ENCODE measurements around the gene CTSA. TPM values are rescaled to one million over a fixed set of nuclear protein-coding genes. Genes with fewer than 3 reads are reported as not detected.
"Not testable (repeated sequence)": the region's sequence is repeated elsewhere in the genome, so short reads cannot be mapped to it uniquely, and the experiment has no call there.

Gene CTSA
- total RNA-seq, 1 experiment from 2014 or later = 27.9 TPM

DNA sequence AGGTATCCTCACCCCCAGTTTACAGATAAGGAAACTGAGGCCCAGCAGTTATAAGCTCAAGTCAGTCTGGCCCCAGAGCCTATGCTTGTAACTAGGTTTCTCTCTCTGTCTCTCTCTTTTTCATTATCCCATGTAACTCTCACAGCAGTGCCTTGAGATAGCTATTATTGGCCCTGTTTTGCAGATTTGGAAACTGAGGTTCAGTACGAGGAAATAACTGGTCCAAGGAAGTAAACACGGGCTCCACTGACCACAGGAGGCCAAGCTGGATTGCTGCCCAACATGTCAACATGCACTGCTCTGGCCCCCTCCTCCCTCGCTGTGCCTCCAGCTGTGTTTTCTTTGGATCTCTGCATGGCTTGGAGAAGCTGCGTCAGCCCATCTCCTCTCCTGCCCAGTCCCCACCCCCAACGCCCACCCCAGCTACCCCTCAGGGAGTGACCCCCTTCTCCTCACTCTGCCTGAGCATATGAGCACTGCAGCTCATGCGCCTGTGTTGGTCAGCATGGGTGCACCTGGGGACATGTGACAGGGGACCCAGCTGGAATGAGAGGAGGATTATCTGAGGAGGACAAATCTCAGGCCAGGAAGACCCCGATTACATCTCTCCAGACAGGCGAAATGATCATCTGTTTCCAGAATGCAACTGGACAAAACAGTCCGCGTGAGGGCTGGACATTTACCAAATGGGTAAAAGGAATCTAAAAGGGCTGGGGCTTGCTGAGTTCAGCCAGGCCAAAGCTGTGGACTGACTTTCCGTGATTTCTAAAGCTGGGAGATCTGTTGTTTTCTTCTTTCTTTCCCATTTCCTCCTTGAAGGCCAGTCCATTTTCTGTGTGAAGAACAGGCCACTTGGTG is 28.6 kb downstream of the CTSA start:
- H3K36me3 ChIP-seq = no peaks in the 10 kb centered on the region
- no peaks in the 10 kb centered on the region for H3K27me3 ChIP-seq
- peak; percentile 19 for DNase-seq
- H3K9me3 ChIP-seq = no peaks in the 10 kb centered on the region
- H3K4me3 ChIP-seq = no peak overlapping the region

GRCh38 chr20:45920462-45921336 is 29.6 kb downstream of the CTSA start:
- H3K36me3 ChIP-seq = no peaks in the 10 kb centered on the region
- H3K27me3 ChIP-seq = no peaks in the 10 kb centered on the region
- DNase-seq = no peak
- H3K4me3 ChIP-seq = no peak overlapping the region
- no peaks in the 10 kb centered on the region for H3K9me3 ChIP-seq

- no peak overlapping the region for H3K4me3 ChIP-seq
- H3K36me3 ChIP-seq = no peaks in the 10 kb centered on the region
- no peaks in the 10 kb centered on the region for H3K27me3 ChIP-seq
- DNase-seq = no peak
- no peaks in the 10 kb centered on the region for H3K9me3 ChIP-seq
These were observed 30.4 kb downstream of the CTSA start for GRCh38 chr20:45921337-45922189.

- Histone ChIP-seq H3K27me3 (no peaks in the 10 kb centered on the region), H3K9me3 (no peaks in the 10 kb centered on the region), H3K36me3 (no peaks in the 10 kb centered on the region), H3K4me3 (no peak overlapping the region)
- no peak for DNase-seq
These were observed 33.5 kb downstream of the CTSA start for GRCh38 chr20:45924391-45925261.

- no peaks in the 10 kb centered on the region for H3K36me3 ChIP-seq
- H3K27me3 ChIP-seq = no peaks in the 10 kb centered on the region
- no peaks in the 10 kb centered on the region for H3K9me3 ChIP-seq
- no peak for DNase-seq
- no peak overlapping the region for H3K4me3 ChIP-seq
These were observed 34.8 kb downstream of the CTSA start for GRCh38 chr20:45925821-45926506.

- no peak overlapping the region for H3K4me3 ChIP-seq
- DNase-seq = no peak
These were observed 35.6 kb downstream of the CTSA start for GRCh38 chr20:45926731-45927070.

GRCh38 chr20:45927071-45927878 is 36.1 kb downstream of the CTSA start:
- H3K4me3 ChIP-seq = no peak overlapping the region
- H3K36me3 ChIP-seq = no peaks in the 10 kb centered on the region; the same call in 1 of the 2 replicates
- H3K27me3 ChIP-seq = no peaks in the 10 kb centered on the region
- H3K9me3 ChIP-seq = no peaks in the 10 kb centered on the region
- no peak for DNase-seq

More at GRCh38 chr20:45926731-45927070, 35.6 kb downstream of the CTSA start:
- Histone ChIP-seq H3K27me3 (no peaks in the 10 kb centered on the region), H3K36me3 (no peaks in the 10 kb centered on the region), H3K9me3 (no peaks in the 10 kb centered on the region)

DNA sequence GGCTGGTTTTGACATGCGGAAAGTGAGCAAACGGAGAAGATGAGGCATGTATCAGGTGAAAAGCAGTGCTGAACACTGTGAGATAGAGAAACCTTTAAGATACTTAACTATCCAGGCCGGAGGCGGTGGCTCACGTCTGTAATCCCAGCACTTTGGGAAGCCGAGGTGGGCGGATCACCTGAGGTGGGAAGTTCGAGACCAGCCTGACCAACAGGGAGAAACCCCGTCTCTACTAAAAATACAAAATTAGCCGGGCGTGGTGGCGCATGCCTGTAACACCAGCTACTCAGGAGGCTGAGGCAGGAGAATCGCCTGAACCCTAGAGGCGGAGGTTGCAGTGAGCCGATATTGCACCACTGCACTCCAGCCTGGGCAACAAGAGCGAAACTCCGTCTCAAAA is 40.5 kb downstream of the CTSA start:
- DNase-seq, H3K9me3 ChIP-seq, H3K36me3 ChIP-seq, H3K27me3 ChIP-seq, H3K4me3 ChIP-seq: not testable (repeated sequence)

DNA sequence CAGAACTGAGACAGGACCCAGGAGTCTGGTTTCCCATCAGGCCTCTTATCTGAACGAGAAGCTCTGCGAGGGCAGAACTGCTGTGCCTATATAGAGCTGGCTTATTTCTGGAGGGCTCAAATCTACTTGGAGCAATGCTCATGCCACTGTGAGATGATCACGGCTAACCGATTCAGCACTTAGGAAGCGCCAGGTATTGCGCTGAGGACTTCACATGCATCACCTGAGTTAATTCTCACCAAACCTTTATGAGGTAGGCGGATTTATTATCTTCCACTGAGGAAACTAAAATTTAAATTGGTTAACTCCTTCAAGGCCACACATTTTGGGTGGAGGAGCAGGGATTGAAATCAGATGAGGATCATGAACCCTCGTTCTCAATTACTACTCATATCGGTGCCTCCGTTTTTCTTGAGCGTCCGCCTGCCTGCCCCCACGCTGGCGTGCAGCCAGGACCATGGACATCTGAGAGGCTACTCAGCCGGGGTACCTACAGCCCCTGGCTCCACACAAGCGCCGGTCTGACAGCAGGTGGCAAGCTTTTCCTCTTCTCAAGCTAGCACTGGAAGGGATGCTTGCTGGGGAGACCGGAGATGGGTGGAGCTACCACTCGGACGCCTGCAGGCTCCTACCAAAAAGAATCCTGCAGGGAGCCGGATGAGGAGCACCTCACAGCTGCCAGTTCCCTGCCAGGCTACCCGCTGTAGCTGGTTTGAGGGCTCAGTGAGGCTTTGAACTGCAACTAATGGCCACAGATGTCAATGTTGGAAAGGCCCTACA is 42.3 kb downstream of the CTSA start:
- Histone ChIP-seq H3K27me3 (no peaks in the 10 kb centered on the region), H3K4me3 (peak overlapping the region; percentile 98), H3K9me3 (no peaks in the 10 kb centered on the region), H3K36me3 (peaks cover 23% of the 10 kb centered on the region)
- peak; percentile 80 for DNase-seq

- no peaks in the 10 kb centered on the region for H3K9me3 ChIP-seq
- no peaks in the 10 kb centered on the region for H3K27me3 ChIP-seq
- H3K4me3 ChIP-seq = peak overlapping the region; percentile 98
- peaks cover 30% of the 10 kb centered on the region for H3K36me3 ChIP-seq
- peak; percentile 65 for DNase-seq
These were observed 43.0 kb downstream of the CTSA start for GRCh38 chr20:45934046-45934585.

DNA sequence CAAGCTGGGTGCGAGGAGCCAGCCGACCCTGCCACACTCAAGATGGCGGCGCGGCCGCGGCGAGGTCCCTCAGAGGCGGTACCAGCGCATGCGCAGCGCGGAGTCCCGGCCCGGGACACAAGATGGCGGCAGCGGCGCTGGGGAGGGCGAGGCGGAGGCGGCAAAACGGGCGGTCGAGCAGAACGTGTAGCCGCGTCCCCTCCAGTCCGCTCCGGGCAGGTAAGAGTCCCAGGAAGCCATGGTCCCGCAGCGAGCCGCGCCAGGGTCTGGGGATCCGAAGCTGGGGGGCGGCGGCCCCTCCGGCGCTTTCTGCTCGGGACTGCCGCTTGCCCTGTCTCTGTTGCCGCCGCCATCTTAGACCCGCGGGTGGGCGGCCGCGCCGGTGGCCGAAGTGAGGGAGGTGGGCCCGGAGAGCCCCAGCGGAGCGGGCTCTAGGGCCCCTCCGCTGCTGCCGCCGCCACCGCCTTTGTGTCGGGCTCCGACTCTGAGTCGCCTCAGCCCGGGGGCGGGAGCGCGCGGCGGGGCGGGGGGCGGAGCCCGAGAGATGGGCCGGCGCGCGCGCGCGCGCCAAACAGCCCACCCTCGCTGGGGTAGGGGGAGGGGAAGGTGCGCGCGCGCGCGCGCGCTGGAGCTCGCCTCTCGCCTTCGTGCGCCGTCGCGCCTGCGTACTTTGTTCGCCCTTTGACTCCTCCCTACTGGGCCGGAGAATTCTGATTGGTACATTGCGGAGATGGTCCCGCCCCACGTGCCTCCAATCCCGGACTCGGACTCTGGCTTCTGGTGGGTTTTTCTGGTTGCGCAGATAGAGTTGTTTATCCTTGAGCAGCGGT is 43.7 kb downstream of the CTSA start, which contains the start of gene PCIF1:
TSS of gene PCIF1 (plus strand) at position 98 of the 830 bp plus-strand sequence. CDS start 4,317 bp downstream, outside the sequence.
- H3K4me3 ChIP-seq = peak within 1 kb of the TSS; percentile 98
- no peaks in the 10 kb centered on the region for H3K9me3 ChIP-seq
- no peaks in the 10 kb centered on the region for H3K27me3 ChIP-seq
- DNase-seq = peak; percentile 96
- H3K36me3 ChIP-seq = peaks cover 36% of the 10 kb centered on the region

GRCh38 chr20:45935416-45936046 is 44.4 kb downstream of the CTSA start:
- H3K4me3 ChIP-seq = peak overlapping the region; percentile 98
- DNase-seq = no peak
- H3K9me3 ChIP-seq = no peaks in the 10 kb centered on the region
- H3K36me3 ChIP-seq = peaks cover 42% of the 10 kb centered on the region
- no peaks in the 10 kb centered on the region for H3K27me3 ChIP-seq

Data from MG63 (cell line).